GM18868 (cell line): Measurements from ENCODE around the gene TUBGCP5.
"Not testable (repeated sequence)": the region's sequence is repeated elsewhere in the genome, so short reads cannot be mapped to it uniquely, and the experiment has no call there.

ENCODE experiments used
- ATAC-seq: cut with Tn5 transposase; IDR thresholded peaks from one replicate; pipeline ENCODE4 v1.9.1; 2021; ENCODE audit warnings: mild to moderate bottlenecking, moderate library complexity; ENCODE audit not compliant: unreplicated experiment

The TUBGCP5 gene

GRCh38 chr15:23039143-23039916, at the start of gene TUBGCP5:
TSS of gene TUBGCP5 (minus strand) at chr15:23039569. CDS start at chr15:23039543, 26 bp downstream.
- peak; percentile 94 for ATAC-seq

- no peak for ATAC-seq
These were observed 43.7 kb upstream of the TUBGCP5 start for GRCh38 chr15:23083115-23083514.

GRCh38 chr15:23081996-23082737, 42.8 kb upstream of the TUBGCP5 start:
- ATAC-seq: not testable (repeated sequence)

GRCh38 chr15:23081271-23081670, 41.9 kb upstream of the TUBGCP5 start:
- no peak for ATAC-seq

GRCh38 chr15:23079766-23080165, 40.4 kb upstream of the TUBGCP5 start:
- no peak for ATAC-seq

- no peak for ATAC-seq
These were observed 36.6 kb upstream of the TUBGCP5 start for GRCh38 chr15:23075927-23076326.

GRCh38 chr15:23074684-23075083, 35.3 kb upstream of the TUBGCP5 start:
- ATAC-seq: no peak

GRCh38 chr15:23073890-23074646, 34.7 kb upstream of the TUBGCP5 start:
- ATAC-seq: no peak

GRCh38 chr15:23072633-23073032, 33.3 kb upstream of the TUBGCP5 start:
- no peak for ATAC-seq

GRCh38 chr15:23069496-23070166, 30.3 kb upstream of the TUBGCP5 start:
- no peak for ATAC-seq

GRCh38 chr15:23067416-23067815, 28.0 kb upstream of the TUBGCP5 start:
- ATAC-seq: no peak

- ATAC-seq: no peak
These were observed 26.5 kb upstream of the TUBGCP5 start for GRCh38 chr15:23065836-23066235.

- ATAC-seq: no peak
These were observed 24.8 kb upstream of the TUBGCP5 start for GRCh38 chr15:23064156-23064555.

- no peak for ATAC-seq
These were observed 18.3 kb upstream of the TUBGCP5 start for GRCh38 chr15:23057707-23058106.

- ATAC-seq: no peak
These were observed 15.9 kb upstream of the TUBGCP5 start for GRCh38 chr15:23055316-23055715.

- no peak for ATAC-seq
These were observed 13.2 kb upstream of the TUBGCP5 start for GRCh38 chr15:23052522-23052921.

GRCh38 chr15:23050708-23051107, 11.3 kb upstream of the TUBGCP5 start:
- ATAC-seq: no peak

GRCh38 chr15:23049984-23050628, 10.7 kb upstream of the TUBGCP5 start:
- ATAC-seq: no peak

GRCh38 chr15:23048572-23049282, 9.4 kb upstream of the TUBGCP5 start:
- ATAC-seq: not testable (repeated sequence)

GRCh38 chr15:23043987-23044386, 4.6 kb upstream of the TUBGCP5 start:
- not testable (repeated sequence) for ATAC-seq
